Stomach (tissue), 9 donors: ENCODE data around the gene DCP1A. TPM values are rescaled to one million over a fixed set of nuclear protein-coding genes. Genes with fewer than 3 reads are reported as not detected.

Experiments
- DNase-seq, 2 donors: peaks; one replicate each; pipeline versions ENCODE4 v3.0.0 to v3.0.0-alpha.2; 2013 to 2019
- H3K27ac ChIP-seq, 5 donors: fragments of 200-600 bp in 4 of 5; sonication (generic) in 4 of 5; one replicate each; pipeline ENCODE4 v1.5.1; 2013 to 2019; ENCODE audit warnings: mild to moderate bottlenecking in 1 of 5, moderate library complexity in 1 of 5
- H3K27me3 ChIP-seq, 3 donors: fragments of 200-600 bp; sonication (generic); one replicate each; pipeline ENCODE4 v1.5.1; 2017 to 2019; ENCODE audit warnings: mixed run types in 1 of 3
- H3K36me3 ChIP-seq, 4 donors: fragments of 200-600 bp; sonication (generic); 1 replicate in 3 of 4; 2 replicates in 1 of 4; pipeline ENCODE4 v1.5.1; 2016 to 2019
- H3K4me1 ChIP-seq, 4 donors: fragments of 200-600 bp; sonication (generic); one replicate each; pipeline ENCODE4 v1.5.1; 2016 to 2019
- H3K4me3 ChIP-seq, 4 donors: fragments of 200-600 bp; sonication (generic) in 3 of 4; one replicate each; pipeline ENCODE4 v1.5.1; 2016 to 2019; ENCODE audit warnings: mild to moderate bottlenecking in 1 of 4
- H3K9me3 ChIP-seq, 4 donors: fragments of 200-600 bp; sonication (generic); one replicate each; pipeline ENCODE4 v1.5.1; 2016 to 2019
- CTCF ChIP-seq, 7 experiments: fragments of 450-650 bp in 4 of 7; fragments of 200-600 bp in 3 of 7; sonication (generic) in 3 of 7; IDR thresholded peaks; one replicate each; pipeline ENCODE4 v1.5.1; 2016 to 2019; ENCODE audit warnings: antibody characterized with exemption in 7 of 7, control low read depth in 2 of 7, mild to moderate bottlenecking in 1 of 7
- EP300 ChIP-seq: sonication (generic); formaldehyde crosslinking; IDR thresholded peaks from one replicate; pipeline ENCODE4 v1.6.1; 2017; ENCODE audit warnings: antibody characterized with exemption
- POLR2A ChIP-seq, 4 donors: fragments of 450-650 bp; IDR thresholded peaks; one replicate each; pipeline ENCODE4 v1.6.1; 2016; ENCODE audit warnings: antibody characterized with exemption in 4 of 4, control low read depth in 2 of 4, mild to moderate bottlenecking in 1 of 4, moderate library complexity in 1 of 4
- POLR2AphosphoS5 ChIP-seq, 3 donors: sonication (generic); formaldehyde crosslinking; IDR thresholded peaks; one replicate each; pipeline ENCODE4 v1.6.1; 2016; ENCODE audit warnings: antibody characterized with exemption in 3 of 3
- WGBS, 5 donors: extraction: QIAGEN DNeasy Blood & Tissue Kit in 3 of 5; methylation state at CpG; one replicate each; pipeline versions ENCODE4 v1.1.5 to v1.1.7; 2013 to 2018; 5-methylcytosine and 5-hydroxymethylcytosine counted together
- intact Hi-C: fragments of 100-400 bp; cut with DNase I; formaldehyde crosslinking; loops from one replicate; pipeline ENCODE4 v1.15.1; 2023; ENCODE audit warnings: low total_unique reads
- polyA plus RNA-seq, 3 donors: library from polyadenylated mRNA; stranded (reverse); fragments of 200-250 nt; gene quantifications; one replicate each; pipeline ENCODE4 v1.2.3, GENCODE V29; 2013
- total RNA-seq, 5 donors: library from RNA; depleted of rRNA; stranded (reverse); fragments of >200 nt; gene quantifications; one replicate each; pipeline versions ENCODE4 v1.1.0 to v1.2.3, GENCODE V29; 2014 to 2016
- donor health status: healthy with polysubstance abuse.
- donor health status: Bipolar disorder and iron deficiency.
- donor health status: healthy.

The DCP1A gene
- total and polyA plus RNA-seq, 8 donors: 4.5 to 20.6 (median 11.2) TPM

- peaks cover 34 to 58% (median 51%) of the 10 kb centered on the region in 4 donors for H3K36me3 ChIP-seq
- peak overlapping the region in 2 of 5 donors; percentile 14 to 45 for H3K27ac ChIP-seq
- H3K27me3 ChIP-seq: no peaks in the 10 kb centered on the region
- H3K4me1 ChIP-seq: peaks cover 44 to 84% (median 62%) of the 10 kb centered on the region in 4 donors
- intact Hi-C loops: no loop called here
- 65 to 83% (median 76%) methylated on average over 3 to 4 of the region's 4 CpGs for WGBS, 5 donors
- no peaks in the 10 kb centered on the region for H3K9me3 ChIP-seq
- TF ChIP-seq CTCF (IDR thresholded peaks at IDR 0.05): no peak
- TF ChIP-seq POLR2A (IDR thresholded peaks at IDR 0.05): no peak
- no peak for TF ChIP-seq POLR2AphosphoS5 (IDR thresholded peaks at IDR 0.05)
- TF ChIP-seq EP300: no peak
- DNase-seq: no peak
- H3K4me3 ChIP-seq: no peak overlapping the region
Measured at GRCh38 chr3:53242642-53243041, 104.7 kb downstream of the DCP1A start.

DNA sequence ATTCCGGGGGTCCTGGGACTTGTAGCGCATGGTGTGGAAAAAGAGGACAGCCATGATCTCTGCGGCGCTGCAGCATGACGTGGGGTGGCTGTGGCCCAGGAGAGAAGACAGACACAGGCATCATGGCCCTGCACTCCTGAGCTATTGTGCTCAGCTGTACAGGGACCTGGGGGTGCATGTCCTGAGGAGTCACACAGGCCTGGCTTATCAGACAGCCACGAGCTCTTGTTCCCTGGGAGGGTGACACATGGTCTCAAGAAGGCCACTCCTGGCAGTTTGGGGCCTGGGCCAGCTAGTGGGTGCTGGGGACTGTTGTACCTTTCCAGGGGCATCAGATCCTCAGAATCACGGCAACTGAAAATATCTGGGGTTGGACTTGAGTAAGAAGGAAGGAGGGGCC lies 105.2 kb downstream of the DCP1A start:
- Histone ChIP-seq H3K36me3 (peaks cover 34 to 63% (median 55%) of the 10 kb centered on the region in 4 donors), H3K4me1 (peaks cover 49 to 84% (median 65%) of the 10 kb centered on the region in 4 donors), H3K27me3 (no peaks in the 10 kb centered on the region), H3K9me3 (no peaks in the 10 kb centered on the region), H3K4me3 (no peak overlapping the region), H3K27ac (peak overlapping the region in 3 of 5 donors; percentile 14 to 45 (median 25))
- WGBS, 5 donors: 78 to 94% (median 84%) methylated on average over 6 to 7 of the region's 7 CpGs
- no peak for DNase-seq
- intact Hi-C loops: no loop called here
- no peak for TF ChIP-seq POLR2AphosphoS5 (IDR thresholded peaks at IDR 0.05)
- no peak for TF ChIP-seq EP300
- TF ChIP-seq POLR2A (IDR thresholded peaks at IDR 0.05): no peak
- TF ChIP-seq CTCF (IDR thresholded peaks at IDR 0.05): no peak

GRCh38 chr3:53240989-53241972 lies 106.1 kb downstream of the DCP1A start:
- intact Hi-C loops: no loop called here
- Histone ChIP-seq H3K27ac (peak overlapping the region in 2 of 5 donors; percentile 25 to 45), H3K27me3 (no peaks in the 10 kb centered on the region), H3K36me3 (peaks cover 34 to 69% (median 61%) of the 10 kb centered on the region in 4 donors), H3K4me3 (no peak overlapping the region), H3K9me3 (no peaks in the 10 kb centered on the region), H3K4me1 (peaks cover 58 to 93% (median 74%) of the 10 kb centered on the region in 4 donors)
- no peak for TF ChIP-seq CTCF (IDR thresholded peaks at IDR 0.05)
- no peak for TF ChIP-seq POLR2AphosphoS5 (IDR thresholded peaks at IDR 0.05)
- TF ChIP-seq EP300: no peak
- 89 to 94% (median 90%) methylated on average over 20 to 28 of the region's 28 CpGs for WGBS, 5 donors
- no peak for DNase-seq

DNA sequence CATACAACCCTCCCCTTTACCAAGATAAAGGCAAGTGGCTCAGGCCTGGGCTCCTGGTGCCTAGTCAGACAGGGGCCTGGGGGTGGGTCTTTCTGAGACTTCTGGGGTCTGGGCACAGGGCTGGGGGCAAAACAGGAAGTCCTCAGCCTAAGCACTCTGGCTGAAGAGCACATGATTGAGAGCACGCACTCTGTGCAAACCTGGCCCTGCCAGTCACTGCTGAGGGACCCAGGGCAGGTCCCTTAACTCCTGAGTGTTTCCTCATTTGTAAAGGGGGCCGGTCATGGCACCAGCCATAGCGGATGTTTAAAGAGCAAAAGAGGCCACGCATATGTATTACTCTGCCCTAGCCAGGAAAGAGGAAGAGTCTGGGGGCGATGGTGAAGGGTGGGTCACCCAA lies 107.5 kb downstream of the DCP1A start:
- H3K4me3 ChIP-seq: no peak overlapping the region
- DNase-seq: peak in 1 of 2 donors; percentile 46
- intact Hi-C loops: no loop called here
- no peaks in the 10 kb centered on the region for H3K27me3 ChIP-seq
- TF ChIP-seq POLR2A (IDR thresholded peaks at IDR 0.05) (no peak), EP300 (no peak), POLR2AphosphoS5 (IDR thresholded peaks at IDR 0.05) (no peak), CTCF (IDR thresholded peaks at IDR 0.05) (no peak)
- 54 to 75% (median 58%) methylated on average over 3 to 5 of the region's 5 CpGs for WGBS, 5 donors
- peak overlapping the region in 4 of 5 donors; percentile 16 to 84 (median 56) for H3K27ac ChIP-seq
- H3K36me3 ChIP-seq: peaks cover 45 to 78% (median 72%) of the 10 kb centered on the region in 4 donors
- no peaks in the 10 kb centered on the region for H3K9me3 ChIP-seq
- peaks cover 65 to 89% (median 78%) of the 10 kb centered on the region in 4 donors for H3K4me1 ChIP-seq
